PC-9 (cell line): ENCODE data around the gene CTNNA3. TPM values are rescaled to one million over a fixed set of nuclear protein-coding genes. Genes with fewer than 3 reads are reported as not detected.
"Not testable (repeated sequence)": the region's sequence is repeated elsewhere in the genome, so short reads cannot be mapped to it uniquely, and the experiment has no call there.

Experiments used
- BruUV-seq: library from RNA; stranded (reverse); fragments of 400-500 nt; replicated peaks from 2 replicates; lab custom pipeline; 2021; lab: Mats Ljungman, UMichigan
- CTCF ChIA-PET: fragments of 300-600 bp; sonication (Branson Sonifier 250); formaldehyde crosslinking; loops from one replicate; lab custom pipeline; 2022; ENCODE audit warnings: antibody characterized with exemption; lab: Charles Lee
- POLR2A ChIA-PET: fragments of 300-600 bp; sonication (Branson Sonifier 250); formaldehyde crosslinking; loops from one replicate; lab custom pipeline; 2022; ENCODE audit warnings: antibody characterized with exemption; ENCODE audit not compliant: unreplicated experiment; lab: Charles Lee
- DNase-seq, 2 experiments: peaks; one replicate each; pipeline versions ENCODE4 v3.0.0 to v3.0.0-alpha.2; 2015 to 2022; ENCODE audit warnings: mixed read lengths in 1 of 2
- H2AFZ ChIP-seq: fragments of 200-600 bp; sonication (generic); 2 replicates; pipeline ENCODE4 v1.8.1; 2017; ENCODE audit warnings: antibody characterized with exemption
- H3F3A ChIP-seq: fragments of 200-600 bp; sonication (generic); 2 replicates; pipeline ENCODE4 v1.8.1; 2017; ENCODE audit warnings: antibody characterized with exemption, mild to moderate bottlenecking, low read depth; ENCODE audit not compliant: insufficient read depth
- H3K27ac ChIP-seq: fragments of 200-600 bp; sonication (generic); 2 replicates; pipeline ENCODE4 v1.6.1; 2016; ENCODE audit warnings: mixed run types
- H3K27me3 ChIP-seq: fragments of 200-600 bp; sonication (generic); 2 replicates; pipeline ENCODE4 v1.6.1; 2016; ENCODE audit warnings: low read depth, mixed run types; ENCODE audit not compliant: insufficient read depth
- H3K36me3 ChIP-seq: fragments of 200-600 bp; sonication (generic); 2 replicates; pipeline ENCODE4 v1.6.1; 2016; ENCODE audit warnings: low read depth, mixed run types
- H3K4me1 ChIP-seq: fragments of 200-600 bp; sonication (generic); replicated peaks from 2 replicates; pipeline ENCODE4 v1.6.1; 2016; ENCODE audit warnings: mixed run types; ENCODE audit not compliant: insufficient read depth
- H3K4me2 ChIP-seq: fragments of 200-600 bp; sonication (generic); 2 replicates; pipeline ENCODE4 v1.6.1; 2017; ENCODE audit warnings: mixed run types
- H3K4me3 ChIP-seq: fragments of 200-600 bp; sonication (generic); 2 replicates; pipeline ENCODE4 v1.6.1; 2016; ENCODE audit warnings: mixed run types
- H3K79me2 ChIP-seq: fragments of 200-600 bp; sonication (generic); 2 replicates; pipeline ENCODE4 v1.6.1; 2017; ENCODE audit warnings: low read depth, mixed run types
- H3K9me2 ChIP-seq: fragments of 200-600 bp; sonication (generic); 2 replicates; pipeline ENCODE4 v1.8.1; 2017; ENCODE audit warnings: mild to moderate bottlenecking; ENCODE audit not compliant: insufficient read depth
- H3K9me3 ChIP-seq: fragments of 200-600 bp; sonication (generic); 2 replicates; pipeline ENCODE4 v1.8.1; 2016; ENCODE audit warnings: low read depth; ENCODE audit not compliant: insufficient read depth
- H4K20me1 ChIP-seq: fragments of 200-600 bp; sonication (generic); 2 replicates; pipeline ENCODE4 v1.8.1; 2017; ENCODE audit not compliant: insufficient read depth
- CTCF ChIP-seq: fragments of 200-600 bp; sonication (generic); conservative IDR thresholded peaks from 2 replicates; pipeline ENCODE4 v1.6.1; 2017; ENCODE audit warnings: mixed run types, antibody characterized with exemption, mild to moderate bottlenecking, moderate library complexity
- EZH2 ChIP-seq: fragments of 200-600 bp; sonication (generic); IDR thresholded peaks from 2 replicates; pipeline ENCODE4 v1.8.0; 2017; ENCODE audit warnings: antibody characterized with exemption, low read depth
- intact Hi-C: fragments of 100-400 bp; cut with micrococcal nuclease; formaldehyde crosslinking; loops from one replicate; pipeline ENCODE4 v1.10.0; 2022; ENCODE audit not compliant: unreplicated experiment
- total RNA-seq: library from RNA; stranded (reverse); gene quantifications from 2 replicates; pipeline ENCODE4 v1.2.3, GENCODE V29; 2021

The CTNNA3 gene
- total RNA-seq, 1 experiment from 2014 or later = not detected

- BruUV-seq = no TSS peak
- no peaks in the 10 kb centered on the region for H3K9me3 ChIP-seq
- H3K79me2 ChIP-seq = no peaks in the 10 kb centered on the region
- POLR2A ChIA-PET = no interaction called here
- no peaks in the 10 kb centered on the region for H3F3A ChIP-seq
- no peak overlapping the region for H3K27ac ChIP-seq
- H3K9me2 ChIP-seq = no peaks in the 10 kb centered on the region
- CTCF ChIA-PET = no interaction called here
- DNase-seq = no peak
- no peak overlapping the region for H3K4me2 ChIP-seq
- H2AFZ ChIP-seq = no peak overlapping the region
- H4K20me1 ChIP-seq = no peaks in the 10 kb centered on the region
- H3K27me3 ChIP-seq = peaks cover 9% of the 10 kb centered on the region; the same call in 1 of the 2 replicates
- TF ChIP-seq CTCF (no peak), EZH2 (no peak)
- H3K36me3 ChIP-seq = no peaks in the 10 kb centered on the region
- no peak overlapping the region for H3K4me3 ChIP-seq
- intact Hi-C loops = no loop called here
- H3K4me1 ChIP-seq = no peaks in the 10 kb centered on the region
Measured at GRCh38 chr10:67705921-67706320, 9.9 kb upstream of the CTNNA3 start.

GRCh38 chr10:67699613-67700270, 3.7 kb upstream of the CTNNA3 start:
- POLR2A ChIA-PET, H3K4me2 ChIP-seq, H3K9me2 ChIP-seq, BruUV-seq, H3K36me3 ChIP-seq, H3K4me3 ChIP-seq, H3K79me2 ChIP-seq, H3K27ac ChIP-seq, DNase-seq, H3K4me1 ChIP-seq, H3K9me3 ChIP-seq, CTCF ChIA-PET, H4K20me1 ChIP-seq, H3F3A ChIP-seq, H2AFZ ChIP-seq: not testable (repeated sequence)
- peaks cover 35% of the 10 kb centered on the region for H3K27me3 ChIP-seq
- intact Hi-C loops = loop anchor here (5.0 kb wide), 1 partner anchor 603 kb away; no protein-coding TSS in a partner anchor

GRCh38 chr10:67698164-67698563, 2.2 kb upstream of the CTNNA3 start:
- H3K36me3 ChIP-seq = no peaks in the 10 kb centered on the region
- no peak overlapping the region for H3K4me3 ChIP-seq
- H3K4me2 ChIP-seq = no peak overlapping the region
- H3K9me3 ChIP-seq = no peaks in the 10 kb centered on the region
- no peak overlapping the region for H2AFZ ChIP-seq
- H3K27me3 ChIP-seq = peaks cover 43% of the 10 kb centered on the region
- no peaks in the 10 kb centered on the region for H3K9me2 ChIP-seq
- DNase-seq = no peak
- TF ChIP-seq CTCF (no peak), EZH2 (no peak)
- H4K20me1 ChIP-seq = no peaks in the 10 kb centered on the region
- no peaks in the 10 kb centered on the region for H3K4me1 ChIP-seq
- ChIA-PET CTCF (interaction anchor here (0.7 to 1.4 kb wide), 3 partner anchors 82 to 1376 kb away, joined by 3 to 7 read pairs (median 4); no protein-coding TSS in a partner anchor), POLR2A (no interaction called here)
- BruUV-seq = no TSS peak
- H3K79me2 ChIP-seq = no peaks in the 10 kb centered on the region
- intact Hi-C loops = loop anchor here (5.0 kb wide), 1 partner anchor 604 kb away; no protein-coding TSS in a partner anchor
- no peak overlapping the region for H3K27ac ChIP-seq
- no peaks in the 10 kb centered on the region for H3F3A ChIP-seq
